ENCODE results near the gene PCMT1. TPM values are rescaled to one million over a fixed set of nuclear protein-coding genes. Genes with fewer than 3 reads are reported as not detected.

The PCMT1 gene
- 117 and 121 TPM in 2 replicates for total RNA-seq (2022)
- percentile 80 among the genes with signal in this experiment for Bru-seq, nascent RNA
- BruChase-seq, experiment 1, labeled RNA remaining after a 6-hour chase = percentile 84 among the genes with signal in this experiment
- percentile 81 among the genes with signal in this experiment for BruChase-seq, experiment 2, labeled RNA remaining after a 2-hour chase
- long read RNA-seq, transcript PCMT1-205 (8 exons, 1,984 nt) = major isoform, 134 of 396 reads
- long read RNA-seq, transcript PCMT1-201 (7 exons, 1,293 nt) = minor isoform, 91 of 396 reads
- long read RNA-seq, transcript PCMT1-203 (8 exons, 1,938 nt) = major isoform, 134 of 396 reads
- long read RNA-seq, partial matches to known transcripts = 6 of 396 reads
- long read RNA-seq, other reads (novel, unspliced or antisense) = 30 of 396 reads

- intact Hi-C loops (cut with micrococcal nuclease) = no loop called here
- BruUV-seq (replicated peaks) = no TSS peak
- H3K27ac Mint-ChIP-seq (ENCODE audit: low read depth, unreplicated experiment) = peak within 1 kb of the TSS; percentile 88
- peaks cover 6% of the 10 kb centered on the region for H3K36me3 Mint-ChIP-seq (ENCODE audit: insufficient read depth, unreplicated experiment)
- no peaks in the 10 kb centered on the region for H3K27me3 Mint-ChIP-seq (ENCODE audit: insufficient read depth, unreplicated experiment)
- POLR2A ChIA-PET = interaction anchor here (0.6 to 8.6 kb wide), 23 partner anchors 11 to 1332 kb away, joined by 3 to 138 read pairs (median 5); partner anchors contain the start of genes GINM1, KATNA1, LATS1 and PPIL4
- peak; percentile 93 for DNase-seq (ENCODE audit: unreplicated experiment)
- CTCF ChIA-PET = interaction anchor here (0.6 to 1.2 kb wide), 2 partner anchors 14 to 36 kb away, joined by 3 read pairs; no protein-coding TSS in a partner anchor
- H3K9me3 Mint-ChIP-seq (ENCODE audit: unreplicated experiment) = no peaks in the 10 kb centered on the region
- H3K4me3 Mint-ChIP-seq (ENCODE audit: unreplicated experiment) = peak within 1 kb of the TSS; percentile 88
- peaks cover 8% of the 10 kb centered on the region for H3K4me1 Mint-ChIP-seq (ENCODE audit: insufficient read depth, unreplicated experiment)
- TF ChIP-seq CTCF (IDR thresholded peaks at IDR 0.05; ENCODE audit: unreplicated experiment) = no peak
Measured at GRCh38 chr6:149749594-149750135, at the start of gene PCMT1. Gene PCMT1 (plus strand): TSS chr6:149749741. CDS start chr6:149749902, 161 bp downstream.

GRCh38 chr6:149701714-149702113, 47.8 kb upstream of the PCMT1 start:
- Mint-ChIP-seq H3K4me3 (ENCODE audit: unreplicated experiment) (no peak overlapping the region), H3K27me3 (ENCODE audit: insufficient read depth, unreplicated experiment) (no peaks in the 10 kb centered on the region), H3K4me1 (ENCODE audit: insufficient read depth, unreplicated experiment) (peaks cover 22% of the 10 kb centered on the region), H3K27ac (ENCODE audit: low read depth, unreplicated experiment) (peak overlapping the region; percentile 44), H3K36me3 (ENCODE audit: insufficient read depth, unreplicated experiment) (peaks cover 12% of the 10 kb centered on the region), H3K9me3 (ENCODE audit: unreplicated experiment) (no peaks in the 10 kb centered on the region)
- no peak for DNase-seq (ENCODE audit: unreplicated experiment)
- BruUV-seq (replicated peaks) = TSS peak; percentile 20
- intact Hi-C loops (cut with micrococcal nuclease) = no loop called here
- POLR2A ChIA-PET = interaction anchor here (4.5 kb wide), 1 partner anchor 15 kb away, joined by 64 read pairs; the partner anchor contains the start of gene LATS1
- no peak for TF ChIP-seq CTCF (IDR thresholded peaks at IDR 0.05; ENCODE audit: unreplicated experiment)
- CTCF ChIA-PET = interaction anchor here (0.6 to 0.8 kb wide), 2 partner anchors 15 to 112 kb away, joined by 3 read pairs; no protein-coding TSS in a partner anchor

- Mint-ChIP-seq H3K9me3 (ENCODE audit: unreplicated experiment) (no peaks in the 10 kb centered on the region), H3K27ac (ENCODE audit: low read depth, unreplicated experiment) (no peak overlapping the region), H3K27me3 (ENCODE audit: insufficient read depth, unreplicated experiment) (no peaks in the 10 kb centered on the region), H3K4me3 (ENCODE audit: unreplicated experiment) (no peak overlapping the region), H3K4me1 (ENCODE audit: insufficient read depth, unreplicated experiment) (peaks cover 6% of the 10 kb centered on the region), H3K36me3 (ENCODE audit: insufficient read depth, unreplicated experiment) (peaks cover 18% of the 10 kb centered on the region)
- intact Hi-C loops (cut with micrococcal nuclease) = no loop called here
- CTCF ChIA-PET = interaction anchor here (0.6 kb wide), 1 partner anchor 480 kb away, joined by 3 read pairs; no protein-coding TSS in a partner anchor
- BruUV-seq (replicated peaks) = no TSS peak
- no peak for DNase-seq (ENCODE audit: unreplicated experiment)
- no peak for TF ChIP-seq CTCF (IDR thresholded peaks at IDR 0.05; ENCODE audit: unreplicated experiment)
- POLR2A ChIA-PET = no interaction called here
Measured at GRCh38 chr6:149711711-149712110, 37.8 kb upstream of the PCMT1 start.

GRCh38 chr6:149714442-149714841, 35.1 kb upstream of the PCMT1 start:
- H3K27ac Mint-ChIP-seq (ENCODE audit: low read depth, unreplicated experiment) = no peak overlapping the region
- no peaks in the 10 kb centered on the region for H3K9me3 Mint-ChIP-seq (ENCODE audit: unreplicated experiment)
- DNase-seq (ENCODE audit: unreplicated experiment) = no peak
- ChIA-PET CTCF (interaction anchor here (0.9 kb wide), 1 partner anchor 36 kb away, joined by 3 read pairs; the partner anchor contains the start of gene PCMT1), POLR2A (interaction anchor here (0.6 to 7.0 kb wide), 6 partner anchors 11 to 67 kb away, joined by 3 to 138 read pairs (median 68); partner anchors contain the start of genes KATNA1, NUP43 and PCMT1)
- no peak overlapping the region for H3K4me3 Mint-ChIP-seq (ENCODE audit: unreplicated experiment)
- TF ChIP-seq CTCF (IDR thresholded peaks at IDR 0.05; ENCODE audit: unreplicated experiment) = no peak
- no peaks in the 10 kb centered on the region for H3K27me3 Mint-ChIP-seq (ENCODE audit: insufficient read depth, unreplicated experiment)
- H3K36me3 Mint-ChIP-seq (ENCODE audit: insufficient read depth, unreplicated experiment) = peaks cover 12% of the 10 kb centered on the region
- peaks cover 6% of the 10 kb centered on the region for H3K4me1 Mint-ChIP-seq (ENCODE audit: insufficient read depth, unreplicated experiment)
- intact Hi-C loops (cut with micrococcal nuclease) = no loop called here
- no TSS peak for BruUV-seq (replicated peaks)
